SK-N-SH (cell line): ENCODE results near the gene SPATA32. TPM values are rescaled to one million over a fixed set of nuclear protein-coding genes. Genes with fewer than 3 reads are reported as not detected.

Experiments used
- CTCF ChIA-PET: fragments of 300-600, 350-600 bp; formaldehyde crosslinking; extraction: SDS; loops from one replicate; lab custom pipeline; 2021; lab: Yijun Ruan, JAX
- POLR2A ChIA-PET: fragments of 350-600 bp; sonication (Branson Sonifier 250); formaldehyde crosslinking; extraction: SDS; loops from one replicate; lab custom pipeline; 2020; ENCODE audit warnings: antibody characterized with exemption, inconsistent platforms; lab: Yijun Ruan, JAX
- DNase-seq: peaks from one replicate; pipeline ENCODE4 v3.0.0; 2012
- H2AFZ ChIP-seq: fragments of 200-600 bp; sonication (generic); 2 replicates; pipeline ENCODE4 v1.8.1; 2016; ENCODE audit warnings: antibody characterized with exemption, mild to moderate bottlenecking, low read depth
- H3F3A ChIP-seq: fragments of 200-600 bp; sonication (generic); replicated peaks from 2 replicates; pipeline ENCODE3; 2016; ENCODE audit warnings: antibody characterized with exemption, mild to moderate bottlenecking; ENCODE audit not compliant: insufficient read depth
- H3K27ac ChIP-seq, 2 experiments: fragments of 200-500 bp in 1 of 2; fragments of 200-600 bp in 1 of 2; sonication (Bioruptor generic) in 1 of 2; sonication (generic), shearing (Covaris generic) in 1 of 2; 2 replicates each; pipeline versions ENCODE4 v1.5.1 to v1.6.1; 2014 to 2016; ENCODE audit warnings: low read depth in 2 of 2, inconsistent platforms in 1 of 2, low read length in 1 of 2, mild to moderate bottlenecking in 1 of 2, mixed read lengths in 1 of 2
- H3K27me3 ChIP-seq: fragments of 200-600 bp; sonication (generic), shearing (Covaris generic); 2 replicates; pipeline ENCODE4 v1.6.1; 2016; ENCODE audit warnings: mixed run types; ENCODE audit not compliant: insufficient read depth
- H3K36me3 ChIP-seq, 2 experiments: fragments of 200-500 bp in 1 of 2; fragments of 200-600 bp in 1 of 2; sonication (Bioruptor generic) in 1 of 2; sonication (generic) in 1 of 2; replicated peaks in 1 of 2; 2 replicates each; pipeline versions ENCODE3 to v1.5.1; 2014 to 2016; ENCODE audit warnings: low read length in 1 of 2, mild to moderate bottlenecking in 1 of 2; ENCODE audit not compliant: insufficient read depth in 2 of 2, control insufficient read depth in 1 of 2
- H3K4me1 ChIP-seq, 2 experiments: fragments of 200-500 bp in 1 of 2; fragments of 200-600 bp in 1 of 2; sonication (Bioruptor generic) in 1 of 2; sonication (generic), shearing (Covaris generic) in 1 of 2; 2 replicates each; pipeline versions ENCODE4 v1.5.1 to v1.6.1; 2014 to 2016; ENCODE audit warnings: low read depth in 1 of 2, low read length in 1 of 2, mixed run types in 1 of 2; ENCODE audit not compliant: insufficient read depth in 2 of 2, control insufficient read depth in 1 of 2
- H3K4me2 ChIP-seq: fragments of 200-600 bp; sonication (generic), shearing (Covaris generic); 2 replicates; pipeline ENCODE4 v1.6.1; 2017; ENCODE audit warnings: mixed run types
- H3K4me3 ChIP-seq, 2 experiments: fragments of 200-500 bp in 1 of 2; fragments of 200-600 bp in 1 of 2; sonication (Bioruptor generic) in 1 of 2; sonication (generic), shearing (Covaris generic) in 1 of 2; 2 replicates each; pipeline versions ENCODE4 v1.5.1 to v1.8.1; 2014 to 2016; ENCODE audit warnings: low read depth in 2 of 2, inconsistent platforms in 1 of 2, low read length in 1 of 2, mild to moderate bottlenecking in 1 of 2, mixed read lengths in 1 of 2, moderate library complexity in 1 of 2
- H3K79me2 ChIP-seq: fragments of 200-600 bp; sonication (generic); 2 replicates; pipeline ENCODE4 v1.8.1; 2017; ENCODE audit warnings: mild to moderate bottlenecking; ENCODE audit not compliant: insufficient read depth
- H3K9ac ChIP-seq: fragments of 200-600 bp; sonication (generic); 2 replicates; pipeline ENCODE4 v1.6.1; 2017; ENCODE audit warnings: mixed run types
- H3K9me2 ChIP-seq: fragments of 200-600 bp; sonication (generic); 2 replicates; pipeline ENCODE4 v1.6.1; 2017; ENCODE audit warnings: mixed run types
- H3K9me3 ChIP-seq: fragments of 200-600 bp; sonication (generic); 2 replicates; pipeline ENCODE4 v1.6.1; 2017; ENCODE audit warnings: mixed run types, mild to moderate bottlenecking, moderate library complexity
- H4K20me1 ChIP-seq: fragments of 200-600 bp; sonication (generic); 2 replicates; pipeline ENCODE4 v1.6.1; 2017; ENCODE audit warnings: mild to moderate bottlenecking, mixed run types; ENCODE audit not compliant: insufficient read depth
- CTCF ChIP-seq: fragments of 200-600 bp; sonication (generic); IDR thresholded peaks from 2 replicates; pipeline ENCODE4 v1.6.1; 2017; ENCODE audit warnings: antibody characterized with exemption, mild to moderate bottlenecking, moderate library complexity
- ELF1 ChIP-seq: IDR thresholded peaks from 2 replicates; pipeline ENCODE4 v1.4.0; 2012
- EP300 ChIP-seq, 2 experiments: IDR thresholded peaks; 2 replicates each; pipeline versions ENCODE4 v1.4.0 to v1.6.1; 2012; ENCODE audit warnings: borderline replicate concordance in 1 of 2, low read depth in 1 of 2, low read length in 1 of 2
- FOXJ3 ChIP-seq: sonication (generic); formaldehyde crosslinking; IDR thresholded peaks from 2 replicates; pipeline ENCODE4 v1.5.1; 2020; ENCODE audit warnings: mild to moderate bottlenecking, missing genetic modification reagents
- JUND ChIP-seq: IDR thresholded peaks from 2 replicates; pipeline ENCODE4 v1.4.0; 2012
- MAX ChIP-seq: IDR thresholded peaks from 2 replicates; pipeline ENCODE4 v1.4.0; 2012; ENCODE audit warnings: low read depth
- MEF2A ChIP-seq: IDR thresholded peaks from 2 replicates; pipeline ENCODE4 v1.4.0; 2012; ENCODE audit warnings: low read depth, borderline replicate concordance
- NFIC ChIP-seq: IDR thresholded peaks from 2 replicates; pipeline ENCODE4 v1.4.0; 2012; ENCODE audit warnings: borderline replicate concordance
- NRF1 ChIP-seq: IDR thresholded peaks from 2 replicates; pipeline ENCODE4 v1.6.1; 2012; ENCODE audit warnings: low read depth, mild to moderate bottlenecking, low read length
- RAD21 ChIP-seq: IDR thresholded peaks from 2 replicates; pipeline ENCODE4 v1.6.1; 2012; ENCODE audit warnings: mild to moderate bottlenecking, low read length
- RFX5 ChIP-seq: IDR thresholded peaks from 2 replicates; pipeline ENCODE4 v1.6.1; 2012; ENCODE audit warnings: mild to moderate bottlenecking, improper control_type of control experiment, low read length
- SMC3 ChIP-seq: IDR thresholded peaks from 2 replicates; pipeline ENCODE4 v1.6.1; 2012; ENCODE audit warnings: low read depth, low read length, improper control_type of control experiment
- TAF1 ChIP-seq: IDR thresholded peaks from 2 replicates; pipeline ENCODE4 v1.6.1; 2012; ENCODE audit warnings: low read depth, mild to moderate bottlenecking, low read length, moderate library complexity, borderline replicate concordance
- TCF12 ChIP-seq: IDR thresholded peaks from 2 replicates; pipeline ENCODE4 v1.4.0; 2012
- TEAD4 ChIP-seq: IDR thresholded peaks from 2 replicates; pipeline ENCODE4 v1.4.0; 2012; ENCODE audit warnings: mild to moderate bottlenecking, borderline replicate concordance; ENCODE audit not compliant: insufficient read depth
- USF1 ChIP-seq: IDR thresholded peaks from 2 replicates; pipeline ENCODE4 v1.4.0; 2012; ENCODE audit warnings: low read depth, borderline replicate concordance
- USF2 ChIP-seq: fragments of 150-350 bp; IDR thresholded peaks from 2 replicates; pipeline ENCODE4 v1.6.1; 2017; ENCODE audit warnings: antibody characterized with exemption, low read length, low read depth, borderline replicate concordance
- YY1 ChIP-seq: IDR thresholded peaks from 2 replicates; pipeline ENCODE4 v1.4.0; 2012; ENCODE audit warnings: low read depth, mild to moderate bottlenecking
- ZBTB33 ChIP-seq: IDR thresholded peaks from 2 replicates; pipeline ENCODE4 v1.4.0; 2012; ENCODE audit warnings: low read depth, borderline replicate concordance
- WGBS: methylation state at CpG from one replicate; pipeline ENCODE4 v1.1.6; 2017; ENCODE audit warnings: low lambda C conversion rate; 5-methylcytosine and 5-hydroxymethylcytosine counted together
- polyA plus RNA-seq, 3 experiments: library from polyadenylated mRNA; depleted of rRNA; stranded (reverse); fragments of >200 nt; gene quantifications; 2 replicates each; pipeline ENCODE4 v1.2.3, GENCODE V29; 2012

SPATA32 gene
- polyA plus RNA-seq, 1 of the 3 experiments (the other 2 are of a cell fraction) = not detected

GRCh38 chr17:45306094-45306493, 44.2 kb upstream of the SPATA32 start (continued):
- no peak for TF ChIP-seq ELF1
- no peak for TF ChIP-seq RFX5
- TF ChIP-seq MAX = no peak
- TF ChIP-seq USF2 = no peak
- no peak for TF ChIP-seq EP300 (IDR thresholded peaks at IDR 0.05; ENCODE audit: borderline replicate concordance in 1 of 2, low read depth in 1 of 2, low read length in 1 of 2)
- TF ChIP-seq USF1 = no peak
- no peak for TF ChIP-seq JUND
- no peak for TF ChIP-seq NRF1

GRCh38 chr17:45305530-45306087, 43.7 kb upstream of the SPATA32 start:
- peak overlapping the region in 1 of 2 experiments; percentile 98; a peak in 2 of 4 replicates for H3K27ac ChIP-seq
- peaks cover 12 to 28% of the 10 kb centered on the region in 2 experiments for H3K36me3 ChIP-seq
- TF ChIP-seq FOXJ3 (CRISPR knock-in tag) (no peak), TAF1 (no peak)
- H3K4me2 ChIP-seq = peak overlapping the region; percentile 5
- DNase-seq = no peak
- no peak overlapping the region for H3K9ac ChIP-seq
- POLR2A ChIA-PET = no interaction called here
- H3K27me3 ChIP-seq = no peaks in the 10 kb centered on the region
- H2AFZ ChIP-seq = no peak overlapping the region
- CTCF ChIA-PET = interaction anchor here (0.9 to 2.5 kb wide), 5 partner anchors 11 to 83 kb away, joined by 3 to 15 read pairs (median 5); no protein-coding TSS in a partner anchor
- H3F3A ChIP-seq = peaks cover 45% of the 10 kb centered on the region
- no peak overlapping the region for H3K4me3 ChIP-seq
- peaks cover 10 to 35% of the 10 kb centered on the region in 2 experiments; a peak in 3 of 4 replicates for H3K4me1 ChIP-seq
- peaks cover 96% of the 10 kb centered on the region for H3K79me2 ChIP-seq
- H4K20me1 ChIP-seq = peaks cover 46% of the 10 kb centered on the region
- no peaks in the 10 kb centered on the region for H3K9me2 ChIP-seq
- H3K9me3 ChIP-seq = no peaks in the 10 kb centered on the region
- 93% methylated on average over 3 of the region's 3 CpGs for WGBS

GRCh38 chr17:45302649-45303173, 40.8 kb upstream of the SPATA32 start:
- H2AFZ ChIP-seq = no peak overlapping the region
- H3K27ac ChIP-seq = peak overlapping the region; percentile 23 to 98; a peak in 3 of 4 replicates
- no peaks in the 10 kb centered on the region for H3K27me3 ChIP-seq
- POLR2A ChIA-PET = no interaction called here
- peaks cover 24 to 37% of the 10 kb centered on the region in 2 experiments; a peak in 3 of 4 replicates for H3K4me1 ChIP-seq
- CTCF ChIA-PET = interaction anchor here (0.6 to 2.3 kb wide), 5 partner anchors 9 to 203 kb away, joined by 3 to 8 read pairs (median 4); no protein-coding TSS in a partner anchor
- H3K36me3 ChIP-seq = peaks cover 6 to 36% of the 10 kb centered on the region in 2 experiments
- H3K4me3 ChIP-seq = no peak overlapping the region
- peaks cover 38% of the 10 kb centered on the region for H3F3A ChIP-seq
- peaks cover 96% of the 10 kb centered on the region for H3K79me2 ChIP-seq
- H3K9me2 ChIP-seq = no peaks in the 10 kb centered on the region
- peaks cover 60% of the 10 kb centered on the region for H4K20me1 ChIP-seq
- DNase-seq = no peak
- 57% methylated on average over 10 of the region's 10 CpGs for WGBS
- peak overlapping the region; percentile 27; the same call in 1 of the 2 replicates for H3K9ac ChIP-seq
- no peaks in the 10 kb centered on the region for H3K9me3 ChIP-seq
- H3K4me2 ChIP-seq = peak overlapping the region; percentile 57
- TF ChIP-seq TCF12 (peak; percentile 72), TEAD4 (no peak), SMC3 (no peak), CTCF (no peak), YY1 (no peak), RAD21 (no peak), FOXJ3 (CRISPR knock-in tag) (no peak), ZBTB33 (no peak), NFIC (peak; percentile 65; the same call in 1 of the 2 replicates), MEF2A (no peak), USF2 (no peak), RFX5 (no peak)
